COLO829 (cell line): ENCODE measurements around the gene RXFP3.
"Not testable (repeated sequence)": the region's sequence is repeated elsewhere in the genome, so short reads cannot be mapped to it uniquely, and the experiment has no call there.

Experiments used
- DNase-seq: peaks from one replicate; pipeline ENCODE4 v3.0.0; 2012; ENCODE audit warnings: low spot score

RXFP3 gene

GRCh38 chr5:33936004-33936380, 194 bp upstream of the RXFP3 start:
- peak; percentile 8 for DNase-seq

GRCh38 chr5:33937017-33937706, 976 bp downstream of the RXFP3 start:
- DNase-seq: no peak

GRCh38 chr5:33937707-33938506, 1.7 kb downstream of the RXFP3 start:
- DNase-seq: no peak

GRCh38 chr5:33938507-33938796, 2.3 kb downstream of the RXFP3 start:
- DNase-seq: no peak

GRCh38 chr5:33938881-33939280, 2.7 kb downstream of the RXFP3 start:
- no peak for DNase-seq

- DNase-seq: peak; percentile 13
These were observed 3.5 kb downstream of the RXFP3 start for GRCh38 chr5:33939556-33940262.

- DNase-seq: no peak
These were observed 4.9 kb downstream of the RXFP3 start for GRCh38 chr5:33941090-33941489.

GRCh38 chr5:33944543-33945132, 8.5 kb downstream of the RXFP3 start:
- DNase-seq: no peak

GRCh38 chr5:33952175-33952574, 16.0 kb downstream of the RXFP3 start:
- DNase-seq: not testable (repeated sequence)

- DNase-seq: no peak
These were observed 21.5 kb downstream of the RXFP3 start for GRCh38 chr5:33957577-33958150.

GRCh38 chr5:33958176-33958575, 22.0 kb downstream of the RXFP3 start:
- DNase-seq: no peak

- DNase-seq: no peak
These were observed 28.0 kb downstream of the RXFP3 start for GRCh38 chr5:33964132-33964700.

- DNase-seq: no peak
These were observed 30.6 kb downstream of the RXFP3 start for GRCh38 chr5:33966805-33967204.

- DNase-seq: no peak
These were observed 32.2 kb downstream of the RXFP3 start for GRCh38 chr5:33968211-33969005.

GRCh38 chr5:33969572-33970452, 33.6 kb downstream of the RXFP3 start:
- no peak for DNase-seq

- DNase-seq: peak; percentile 41
These were observed 37.1 kb downstream of the RXFP3 start for GRCh38 chr5:33973271-33973670.

- no peak for DNase-seq
These were observed 39.7 kb downstream of the RXFP3 start for GRCh38 chr5:33975852-33976251.

GRCh38 chr5:33976307-33976706, 40.1 kb downstream of the RXFP3 start:
- DNase-seq: no peak

- DNase-seq: no peak
These were observed 42.1 kb downstream of the RXFP3 start for GRCh38 chr5:33978306-33978705.

GRCh38 chr5:33980030-33980429, 43.8 kb downstream of the RXFP3 start:
- DNase-seq: no peak
